ENCODE data around the gene CHRM1.

Gene CHRM1

DNA sequence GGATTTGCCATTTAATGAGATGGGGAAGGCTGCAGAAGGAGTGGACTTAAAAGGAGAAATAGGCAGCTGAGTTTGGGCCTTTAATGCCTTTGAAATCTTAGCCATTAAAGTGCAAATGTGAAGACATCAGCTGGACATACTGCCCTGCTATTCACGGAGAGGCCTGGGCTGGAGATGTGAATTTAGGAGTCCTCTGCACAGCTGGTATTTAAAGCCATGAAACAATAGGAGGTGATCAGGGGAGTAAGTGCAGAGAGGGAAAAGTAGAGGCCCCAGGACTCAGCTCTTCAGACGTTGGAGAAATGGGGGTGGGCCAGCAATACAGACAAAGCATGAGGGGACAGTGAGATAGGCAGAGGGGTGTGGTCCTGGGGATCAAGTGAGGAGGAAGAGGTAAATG is 23.9 kb downstream of the CHRM1 start:
- no peak for DNase-seq

DNA sequence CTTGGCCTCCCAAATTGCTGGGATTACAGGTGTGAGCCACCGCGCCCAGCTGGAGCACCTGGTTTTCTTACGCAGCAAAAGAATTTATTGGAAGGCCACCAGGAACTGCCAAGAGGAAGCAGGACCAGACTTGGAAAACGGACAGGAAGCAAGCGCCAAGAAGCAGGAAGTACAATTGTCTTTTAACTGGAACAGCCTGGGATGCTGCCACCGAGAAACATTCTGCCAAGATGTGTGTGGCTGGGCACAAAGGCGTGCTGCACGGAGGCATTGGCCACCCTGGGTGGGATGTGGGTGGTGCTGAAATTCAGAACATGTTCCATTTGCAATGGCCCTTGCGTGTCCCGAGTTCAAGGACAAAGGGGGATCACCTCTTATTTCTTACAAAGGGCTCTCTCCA is 25.1 kb downstream of the CHRM1 start:
- no peak for DNase-seq

GRCh38 chr11:62895501-62895900 is 25.7 kb downstream of the CHRM1 start:
- DNase-seq, result no peak

GRCh38 chr11:62892077-62892922 is 28.9 kb downstream of the CHRM1 start:
- DNase-seq, result peak; percentile 4

DNA sequence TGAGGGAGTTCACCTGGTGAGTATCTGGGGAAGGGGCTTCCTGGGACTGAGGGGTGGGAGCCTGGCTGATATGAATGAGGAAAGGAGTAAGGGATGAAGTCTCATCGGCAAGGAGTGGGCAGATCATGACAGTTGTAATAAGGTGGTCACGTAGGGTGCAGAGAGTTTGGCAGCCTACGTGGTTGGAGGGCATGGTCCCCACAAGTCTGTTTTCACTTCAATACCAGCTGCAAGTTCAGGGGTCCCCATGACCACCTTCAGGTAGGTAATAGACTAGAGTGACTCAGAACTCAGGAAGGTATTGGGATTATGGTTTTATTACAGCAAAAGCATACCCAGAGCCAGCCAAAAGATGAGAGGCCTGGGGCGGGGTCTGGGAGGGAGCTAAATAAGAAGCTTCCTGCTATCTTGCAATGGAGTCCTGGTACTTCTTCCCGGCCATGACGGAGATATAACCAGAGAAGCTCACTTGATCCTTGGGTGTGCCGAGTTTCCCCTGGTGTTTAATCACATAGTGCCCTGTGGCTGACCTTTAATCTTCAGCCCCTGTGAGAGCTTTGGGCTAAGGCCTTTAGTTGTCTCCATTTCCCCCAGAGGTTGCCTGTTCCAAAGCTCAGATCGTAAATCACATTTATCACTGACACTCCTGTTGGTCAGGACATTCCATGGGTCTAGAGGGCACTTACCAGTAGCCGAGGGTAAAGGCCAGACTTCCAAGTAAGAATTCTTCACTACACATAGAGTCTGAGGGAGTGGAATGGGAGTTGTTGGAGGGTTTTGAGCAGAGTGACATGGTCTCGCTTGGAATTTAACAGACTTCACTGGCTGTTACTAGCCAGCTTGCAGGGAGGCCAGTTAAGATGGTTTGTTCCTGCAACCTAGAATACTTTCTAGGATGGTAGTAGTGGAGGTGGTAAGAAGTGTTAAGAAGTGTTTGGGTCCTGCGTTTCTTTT is 31.4 kb downstream of the CHRM1 start:
- peak; percentile 2 for DNase-seq

DNA sequence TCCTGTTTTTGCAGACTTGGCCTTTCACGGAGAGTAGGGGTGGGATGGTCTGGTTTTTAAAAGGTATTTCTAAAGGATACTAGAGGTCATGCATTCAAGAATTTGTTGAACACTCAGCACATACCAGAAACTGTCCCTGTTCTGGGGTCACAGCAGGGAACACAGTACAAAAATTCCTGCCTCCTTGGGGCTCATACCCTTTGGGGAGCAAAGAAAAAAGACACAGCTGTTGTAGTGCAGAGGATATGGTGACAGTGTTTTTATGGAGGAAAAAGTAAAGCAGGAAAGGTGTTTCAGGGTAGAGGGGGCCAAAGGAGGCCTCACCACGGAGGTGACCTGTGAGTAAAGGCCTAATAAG is 32.1 kb downstream of the CHRM1 start:
- DNase-seq, result no peak

GRCh38 chr11:62888406-62888805 is 32.8 kb downstream of the CHRM1 start:
- DNase-seq, result no peak

GRCh38 chr11:62885137-62885750 is 35.9 kb downstream of the CHRM1 start:
- DNase-seq, result no peak

DNA sequence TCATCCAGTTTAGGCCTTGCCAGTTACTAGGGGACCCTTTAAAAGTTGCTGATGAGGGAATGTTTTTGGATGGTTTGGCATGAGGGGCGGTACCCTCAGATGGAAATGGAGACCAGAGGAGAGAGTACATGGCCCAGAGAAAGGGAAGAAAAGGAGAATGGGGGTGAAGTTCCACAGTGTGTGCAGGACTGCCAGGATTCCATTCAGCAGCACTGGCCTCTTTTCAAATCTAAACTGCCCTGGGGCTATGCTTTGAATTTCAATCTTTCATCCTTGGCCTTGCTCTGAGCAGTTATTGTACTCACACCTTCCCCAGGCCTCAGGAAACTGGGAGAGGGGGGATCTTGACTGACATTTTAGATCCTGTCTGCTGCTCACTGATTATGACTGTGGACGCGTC is 37.5 kb downstream of the CHRM1 start:
- no peak for DNase-seq

GRCh38 chr11:62882788-62883501 is 38.2 kb downstream of the CHRM1 start:
- DNase-seq, result no peak

- DNase-seq, result no peak
Measured at GRCh38 chr11:62882431-62882749, 38.8 kb downstream of the CHRM1 start.

DNA sequence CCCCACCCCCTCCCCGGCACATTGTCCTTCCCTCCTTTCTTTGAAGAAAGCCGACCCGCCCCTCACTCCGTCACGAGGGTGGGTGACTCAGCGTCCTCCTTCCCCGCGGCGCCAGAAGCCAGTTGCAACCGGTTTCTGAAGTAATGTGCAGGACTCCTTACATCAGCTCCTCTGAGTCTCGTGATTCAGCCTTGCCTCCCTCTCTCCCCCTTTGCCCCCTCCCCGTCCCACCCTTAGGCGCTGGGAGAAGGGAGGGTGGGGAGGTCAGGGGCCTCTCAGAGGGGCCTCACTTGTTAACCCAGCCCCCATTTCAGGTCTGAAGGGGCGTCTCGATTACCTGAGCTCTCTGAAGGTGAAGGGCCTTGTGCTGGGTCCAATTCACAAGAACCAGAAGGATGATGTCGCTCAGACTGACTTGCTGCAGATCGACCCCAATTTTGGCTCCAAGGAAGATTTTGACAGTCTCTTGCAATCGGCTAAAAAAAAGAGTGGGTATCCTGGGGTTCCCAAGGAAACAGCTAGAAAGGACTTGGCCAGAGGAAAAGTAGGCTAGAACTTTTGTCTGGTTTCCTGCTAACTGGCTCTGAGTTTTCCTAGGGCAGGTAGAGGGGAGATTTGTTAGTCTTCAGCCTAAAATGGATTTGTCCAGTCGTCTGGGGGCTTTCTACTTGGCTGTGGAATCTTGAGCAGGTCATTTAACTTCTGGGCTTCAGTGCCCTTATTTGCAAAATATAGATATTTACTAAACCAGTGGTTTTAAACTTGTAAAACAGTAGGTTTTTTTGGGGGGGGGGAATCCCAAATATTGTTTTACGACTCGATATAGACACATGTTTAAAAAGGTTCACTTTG is 39.4 kb downstream of the CHRM1 start:
- peak; percentile 95 for DNase-seq

- peak; percentile 91 for DNase-seq
Measured at GRCh38 chr11:62880803-62881578, 40.2 kb downstream of the CHRM1 start, which contains the start of gene SLC3A2. Gene SLC3A2, plus strand, starts transcription at chr11:62880896. Its CDS starts 128 bp downstream, at chr11:62881024.

- no peak for DNase-seq
Measured at GRCh38 chr11:62880231-62880802, 40.8 kb downstream of the CHRM1 start.

- no peak for DNase-seq
Measured at GRCh38 chr11:62879235-62879978, 41.8 kb downstream of the CHRM1 start.

GRCh38 chr11:62876712-62877111 is 44.5 kb downstream of the CHRM1 start:
- DNase-seq, result no peak

- no peak for DNase-seq
Measured at GRCh38 chr11:62875698-62876478, 45.3 kb downstream of the CHRM1 start.

GRCh38 chr11:62874851-62875250 is 46.3 kb downstream of the CHRM1 start:
- no peak for DNase-seq

GRCh38 chr11:62865635-62866034 is 55.5 kb downstream of the CHRM1 start:
- no peak for DNase-seq
